HG03280 (cell line): ENCODE measurements around the gene SLC30A10.
"Not testable (repeated sequence)": the region's sequence is repeated elsewhere in the genome, so short reads cannot be mapped to it uniquely, and the experiment has no call there.

Source experiments
- ATAC-seq: cut with Tn5 transposase; IDR thresholded peaks from one replicate; pipeline ENCODE4 v1.9.1; 2021; ENCODE audit warnings: mild to moderate bottlenecking, moderate library complexity; ENCODE audit not compliant: unreplicated experiment

SLC30A10 gene

DNA sequence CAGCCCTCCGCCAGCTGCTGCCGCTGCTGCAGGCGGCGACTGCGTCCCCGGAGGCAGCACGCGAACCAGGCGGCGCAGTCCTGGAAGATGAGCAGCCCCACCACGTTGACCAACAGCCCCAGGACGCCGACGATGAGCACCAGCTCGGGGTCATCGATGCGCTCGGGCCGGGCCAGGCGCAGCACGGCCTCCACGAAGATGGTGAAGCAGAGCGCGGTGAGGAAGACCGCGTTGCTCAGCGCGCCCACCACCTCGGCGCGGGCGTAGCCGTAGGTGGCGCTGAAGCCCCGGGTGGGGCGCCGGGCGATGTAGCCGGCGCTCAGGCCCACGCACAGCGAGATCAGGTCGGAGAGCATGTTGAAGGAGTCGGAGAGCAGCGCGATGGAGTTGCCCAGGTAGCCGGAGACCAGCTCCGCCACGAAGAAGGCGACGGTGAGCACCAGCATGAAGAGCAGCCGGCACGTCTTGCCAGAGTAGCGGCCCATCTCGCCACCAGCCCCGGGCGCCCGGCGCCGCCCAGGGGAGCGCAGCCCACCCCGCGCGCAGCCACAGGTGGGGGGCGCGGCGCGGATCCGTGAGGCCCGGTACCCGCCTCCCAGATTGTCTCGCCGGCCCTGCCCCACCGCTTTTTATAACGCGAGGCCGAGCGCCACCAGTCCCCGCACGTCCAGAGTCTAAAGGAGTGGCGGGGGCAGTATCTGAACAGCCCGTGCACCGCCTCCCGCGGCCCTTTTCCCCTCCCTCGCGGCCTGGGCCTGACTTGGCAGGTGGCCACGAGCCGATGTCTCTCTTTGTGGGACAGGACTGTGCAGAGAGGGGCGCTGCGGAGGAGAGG, at the start of gene SLC30A10:
Gene SLC30A10 (minus strand): TSS at position 602 of the 835 bp plus-strand sequence. CDS start 117 bp downstream, at position 485.
- no peak for ATAC-seq

GRCh38 chr1:219973213-219973612, 44.9 kb upstream of the SLC30A10 start:
- ATAC-seq, result no peak

DNA sequence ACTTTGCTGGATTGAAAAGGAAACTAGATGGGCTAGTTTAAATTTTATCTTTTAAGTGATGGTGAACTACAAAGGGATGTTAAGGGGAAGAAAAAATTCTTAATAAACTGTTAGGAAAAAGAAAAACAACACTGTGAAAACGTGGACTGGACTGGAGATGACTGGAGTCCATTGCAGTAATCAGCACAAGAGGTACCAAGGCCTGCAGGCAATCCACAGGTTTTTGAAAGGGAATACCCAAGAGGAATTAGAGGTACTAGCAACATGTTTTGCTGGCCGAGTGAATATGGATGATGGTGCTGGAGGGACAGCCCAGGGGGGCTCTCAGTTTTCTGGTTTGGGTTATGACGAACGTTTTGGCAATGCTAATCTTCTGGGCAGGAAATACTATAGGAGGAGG, 39.0 kb upstream of the SLC30A10 start:
- no peak for ATAC-seq

DNA sequence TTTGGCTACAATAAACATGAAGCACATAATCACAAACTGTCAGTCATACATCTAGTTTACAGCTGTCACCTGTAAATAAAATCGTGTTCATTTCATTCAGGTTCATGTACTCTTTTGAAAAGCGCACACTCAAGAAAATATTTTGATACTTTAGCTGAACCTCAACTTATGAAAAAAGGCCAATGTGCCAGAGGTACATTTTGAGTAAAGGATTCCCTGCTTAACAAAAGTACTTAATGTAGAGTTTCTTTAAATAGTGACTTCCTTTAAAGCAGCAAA, 37.7 kb upstream of the SLC30A10 start:
- ATAC-seq, result no peak

GRCh38 chr1:219965285-219966070, 37.1 kb upstream of the SLC30A10 start:
- ATAC-seq, result no peak

GRCh38 chr1:219963432-219963831, 35.1 kb upstream of the SLC30A10 start:
- ATAC-seq, result no peak

- ATAC-seq, result no peak
These were observed 33.3 kb upstream of the SLC30A10 start for GRCh38 chr1:219961684-219962083.

- ATAC-seq, result no peak
These were observed 31.3 kb upstream of the SLC30A10 start for GRCh38 chr1:219959540-219960203.

GRCh38 chr1:219958875-219959417, 30.6 kb upstream of the SLC30A10 start:
- ATAC-seq, result no peak

DNA sequence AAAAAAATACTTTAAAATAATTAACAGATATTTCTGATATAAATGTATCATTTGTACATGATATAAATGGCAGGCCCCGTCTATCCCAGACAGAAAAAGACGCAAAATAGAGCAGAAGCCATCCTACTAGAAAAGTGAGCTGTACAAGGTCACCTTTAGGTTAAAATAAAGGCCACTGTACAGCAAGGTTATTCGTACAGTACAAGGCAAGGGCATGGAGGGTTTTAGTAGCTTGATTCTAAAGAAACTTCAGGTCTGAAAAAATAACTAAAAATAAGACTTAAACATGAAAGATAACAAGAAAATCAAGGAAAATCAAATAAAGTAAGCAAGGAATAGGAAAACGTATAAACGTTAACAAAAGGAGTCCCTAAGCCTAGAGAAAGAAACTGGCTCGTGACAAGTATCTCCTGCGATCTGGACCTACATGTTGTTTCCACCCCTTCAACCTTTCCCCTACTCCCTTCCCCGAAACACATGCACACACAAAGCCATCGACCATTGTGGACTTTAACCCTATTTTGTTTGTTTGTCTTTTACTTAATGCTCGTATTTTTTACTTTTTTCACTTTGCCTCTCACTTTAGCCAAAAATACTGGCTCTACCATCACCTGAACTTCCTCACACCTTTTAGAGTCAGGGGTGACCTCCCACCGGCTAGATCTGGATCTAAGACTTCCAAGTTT, 26.5 kb upstream of the SLC30A10 start:
- ATAC-seq, result no peak

DNA sequence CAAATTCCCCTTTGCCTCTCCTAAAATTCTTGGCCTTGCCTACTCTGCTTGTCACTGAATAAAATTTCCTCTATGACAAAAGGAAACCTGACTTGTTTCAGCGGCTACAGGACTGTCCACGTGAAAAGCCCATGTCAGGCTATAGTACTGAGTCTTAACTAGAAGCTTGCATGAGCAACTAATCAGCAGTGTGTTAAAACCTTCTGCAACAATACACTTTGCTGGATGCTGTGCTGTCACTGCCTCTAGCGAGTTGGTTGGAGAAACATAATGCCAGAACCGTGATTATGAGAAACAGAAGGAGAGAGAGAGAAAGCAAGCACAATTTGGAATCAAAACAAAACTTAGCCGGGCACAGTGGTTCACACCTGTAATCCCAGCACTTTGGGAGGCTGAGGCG, 25.7 kb upstream of the SLC30A10 start:
- no peak for ATAC-seq

GRCh38 chr1:219952361-219952760, 24.0 kb upstream of the SLC30A10 start:
- no peak for ATAC-seq

DNA sequence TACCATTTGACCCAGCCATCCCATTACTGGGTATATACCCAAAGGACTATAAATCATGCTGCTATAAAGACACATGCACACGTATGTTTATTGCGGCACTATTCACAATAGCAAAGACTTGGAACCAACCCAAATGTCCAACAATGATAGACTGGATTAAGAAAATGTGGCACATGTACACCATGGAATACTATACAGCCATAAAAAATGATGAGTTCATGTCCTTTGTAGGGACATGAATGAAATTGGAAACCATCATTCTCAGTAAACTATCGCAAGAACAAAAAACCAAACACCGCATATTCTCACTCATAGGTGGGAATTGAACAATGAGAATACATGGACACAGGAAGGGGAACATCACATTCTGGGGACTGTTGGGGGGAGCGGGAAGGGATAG, 20.9 kb upstream of the SLC30A10 start:
- not testable (repeated sequence) for ATAC-seq

DNA sequence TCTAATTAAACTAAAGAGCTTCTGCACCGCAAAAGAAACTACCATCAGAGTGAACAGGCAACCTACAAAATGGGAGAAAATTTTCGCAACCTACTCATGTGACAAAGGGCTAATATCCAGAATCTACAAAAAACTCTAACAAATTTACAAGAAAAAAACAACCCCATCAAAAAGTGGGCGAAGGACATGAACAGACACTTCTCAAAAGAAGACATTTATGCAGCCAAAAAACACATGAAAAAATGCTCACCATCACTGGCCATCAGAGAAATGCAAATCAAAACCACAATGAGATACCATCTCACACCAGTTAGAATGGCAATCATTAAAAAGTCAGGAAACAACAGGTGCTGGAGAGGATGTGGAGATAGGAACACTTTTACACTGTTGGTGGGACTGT, 20.4 kb upstream of the SLC30A10 start:
- ATAC-seq, result not testable (repeated sequence)

GRCh38 chr1:219945795-219946194, 17.4 kb upstream of the SLC30A10 start:
- no peak for ATAC-seq

DNA sequence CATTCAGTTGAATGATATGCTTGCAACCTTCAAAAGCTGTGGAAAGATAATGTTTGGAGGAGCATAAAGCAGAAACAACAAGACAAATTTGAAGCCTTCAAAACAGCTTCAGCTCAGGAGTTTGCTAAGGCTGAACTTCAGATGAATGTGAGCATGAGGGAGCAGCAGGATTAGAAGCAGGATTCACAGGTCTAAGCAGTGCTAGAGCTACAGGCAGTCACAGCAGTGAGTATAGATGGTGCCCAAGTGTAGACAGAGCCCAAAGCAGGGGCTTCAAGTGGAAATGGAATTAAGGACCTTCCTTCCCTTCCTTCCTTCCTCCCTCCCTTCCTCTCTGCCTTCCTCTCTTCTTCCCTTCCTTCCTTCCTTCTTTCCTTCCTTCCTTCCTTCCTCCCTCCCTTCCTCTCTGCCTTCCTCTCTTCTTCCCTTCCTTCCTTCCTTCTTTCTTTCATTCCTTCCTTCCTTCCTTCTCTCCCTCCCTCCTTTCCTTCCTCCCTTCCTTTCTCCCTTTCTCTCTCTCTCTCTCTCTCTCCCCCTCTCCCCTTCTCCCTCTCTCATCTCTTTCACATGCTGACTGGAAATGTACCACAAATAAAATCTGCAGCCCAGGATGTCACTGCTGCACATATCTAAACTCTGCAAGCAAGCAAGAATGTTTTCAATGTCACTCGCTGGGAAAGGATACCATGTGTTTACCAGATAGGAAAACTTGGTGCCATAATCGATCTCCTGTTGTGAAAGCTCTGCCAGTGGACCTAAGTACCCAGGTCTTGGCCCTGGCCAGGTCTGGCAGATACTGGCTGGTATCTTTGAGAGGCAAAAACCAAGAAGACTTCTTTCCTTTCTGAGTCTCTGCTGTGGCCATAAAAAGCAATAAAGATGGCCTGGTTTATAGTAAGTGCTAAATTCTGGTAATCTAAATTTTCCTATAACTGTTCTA, 13.1 kb upstream of the SLC30A10 start:
- ATAC-seq, result no peak

- no peak for ATAC-seq
These were observed 12.3 kb upstream of the SLC30A10 start for GRCh38 chr1:219940707-219941106.

DNA sequence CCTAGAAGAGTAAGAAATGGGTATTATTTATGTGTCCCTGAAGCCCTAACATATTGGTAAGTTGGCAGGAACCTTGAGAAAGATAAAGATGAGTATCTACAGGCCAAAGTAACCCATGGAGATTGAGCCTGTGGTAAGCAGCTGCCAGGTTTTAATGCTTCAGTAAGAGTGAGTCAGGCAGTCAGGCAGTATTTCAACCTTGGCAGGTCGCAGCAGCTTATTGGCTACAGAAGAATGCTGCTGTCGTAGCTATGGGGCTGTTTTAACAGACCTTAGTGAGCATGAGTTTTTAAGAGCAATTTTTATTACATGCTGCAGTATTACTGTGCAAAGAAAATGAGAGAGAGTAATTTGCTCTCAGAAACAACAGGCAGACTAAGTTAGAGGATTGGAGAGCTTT, 10.3 kb upstream of the SLC30A10 start:
- ATAC-seq, result no peak

GRCh38 chr1:219933763-219934162, 5.4 kb upstream of the SLC30A10 start:
- ATAC-seq, result not testable (repeated sequence)

DNA sequence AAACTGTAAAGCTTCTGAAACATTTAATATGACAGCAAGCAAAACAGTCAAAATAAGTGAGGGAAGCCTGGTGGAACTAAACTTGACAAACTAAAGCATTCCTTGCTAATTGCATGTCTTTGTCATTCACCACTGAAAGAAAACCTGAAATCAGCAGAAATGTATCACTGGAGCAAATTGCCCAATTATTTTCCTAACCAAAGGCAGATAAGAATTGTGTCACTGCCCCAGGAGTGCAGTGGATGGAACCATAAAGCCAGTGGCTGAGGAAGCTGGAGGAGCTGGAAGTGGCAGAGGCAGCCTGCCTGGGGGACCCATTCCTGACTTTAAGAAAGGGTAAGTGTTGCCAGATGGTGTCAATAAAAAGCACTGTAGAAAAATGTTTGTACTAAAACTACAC, 2.7 kb upstream of the SLC30A10 start:
- no peak for ATAC-seq
